ELF-1 (cell line): ENCODE measurements around the gene PLEKHG4B.
"Not testable (repeated sequence)": the region's sequence is repeated elsewhere in the genome, so short reads cannot be mapped to it uniquely, and the experiment has no call there.

Experiments used
- DNase-seq: peaks from one replicate; pipeline ENCODE4 v3.0.0-alpha.2; 2016; ENCODE audit warnings: low read depth, low spot score

The PLEKHG4B gene

GRCh38 chr5:219991-220390, 128.0 kb downstream of the PLEKHG4B start:
- no peak for DNase-seq

- DNase-seq = not testable (repeated sequence)
Observed at GRCh38 chr5:222951-223715, 131.2 kb downstream of the PLEKHG4B start.

GRCh38 chr5:223791-224190, 131.8 kb downstream of the PLEKHG4B start:
- no peak for DNase-seq

GRCh38 chr5:225334-225733, 133.4 kb downstream of the PLEKHG4B start:
- no peak for DNase-seq

GRCh38 chr5:227375-227774, 135.4 kb downstream of the PLEKHG4B start:
- DNase-seq = not testable (repeated sequence)

GRCh38 chr5:228886-229285, 136.9 kb downstream of the PLEKHG4B start:
- no peak for DNase-seq

- DNase-seq = no peak
Observed at GRCh38 chr5:230711-231110, 138.7 kb downstream of the PLEKHG4B start.

GRCh38 chr5:231661-232060, 139.7 kb downstream of the PLEKHG4B start:
- DNase-seq = no peak

- not testable (repeated sequence) for DNase-seq
Observed at GRCh38 chr5:233426-233825, 141.5 kb downstream of the PLEKHG4B start.

- DNase-seq = no peak
Observed at GRCh38 chr5:234450-234849, 142.5 kb downstream of the PLEKHG4B start.

- not testable (repeated sequence) for DNase-seq
Observed at GRCh38 chr5:235527-235926, 143.6 kb downstream of the PLEKHG4B start.

GRCh38 chr5:237931-238330, 146.0 kb downstream of the PLEKHG4B start:
- not testable (repeated sequence) for DNase-seq
